ENCODE results near the gene MMP25. TPM values are rescaled to one million over a fixed set of nuclear protein-coding genes. Genes with fewer than 3 reads are reported as not detected.

The MMP25 gene
- polyA plus RNA-seq, 1 donor (not counting 4 experiments of a cell fraction or from before 2014, with no cell fraction given), result 0.09 TPM

DNA sequence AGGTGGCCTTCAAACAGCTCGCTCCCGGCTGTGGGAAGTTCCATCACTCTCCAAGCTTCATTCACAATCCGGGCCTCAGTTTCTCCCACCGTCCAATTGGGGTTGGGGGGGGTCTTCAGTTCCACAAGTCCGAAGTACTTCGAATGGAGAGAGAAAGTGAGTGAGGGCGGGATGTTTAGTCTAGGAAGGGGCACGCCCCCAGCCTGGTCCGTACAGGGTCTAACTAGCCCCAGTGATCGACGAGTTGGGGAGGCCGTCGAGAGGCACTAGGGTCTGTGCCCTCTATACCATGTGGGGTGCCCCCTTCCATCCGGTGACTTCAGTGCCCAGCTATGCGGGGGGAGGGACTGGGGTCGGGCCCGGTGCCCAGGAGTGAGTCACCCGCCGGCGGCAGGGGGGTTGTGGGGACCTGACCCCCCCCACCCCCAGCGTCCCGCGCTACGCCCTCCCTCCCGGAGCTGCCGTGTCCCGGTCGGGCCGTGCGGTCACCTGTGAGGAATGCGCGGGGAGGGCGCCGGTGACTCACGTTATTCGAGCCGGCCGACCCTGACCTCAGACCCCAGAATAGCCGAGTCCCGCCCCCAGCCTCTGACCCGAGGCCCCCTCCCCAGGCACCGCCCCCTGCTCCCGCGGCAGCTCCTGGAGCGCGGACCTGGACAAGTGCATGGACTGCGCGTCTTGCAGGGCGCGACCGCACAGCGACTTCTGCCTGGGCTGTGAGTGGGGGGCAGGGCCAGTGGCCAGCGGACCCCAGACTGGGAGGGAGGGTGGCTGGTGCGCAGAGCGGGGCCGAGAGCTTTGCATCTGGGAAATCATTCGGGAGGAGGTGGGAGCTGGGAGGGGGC, 25.5 kb upstream of the MMP25 start:
- H3K4me2 ChIP-seq (ENCODE audit: control insufficient read depth, extremely low read depth, insufficient read depth, low read depth, low read length), result peak overlapping the region; percentile 81
- peak overlapping the region; percentile 97 for H3K27ac ChIP-seq (ENCODE audit: control insufficient read depth, insufficient read depth, low read length)
- dilution Hi-C loops (cut with MboI; ENCODE audit: extremely low pct_ligation_motif_present, low sequenced_read_pairs), result no loop called here
- no peaks in the 10 kb centered on the region for H3K9me3 ChIP-seq (ENCODE audit: control insufficient read depth, low read depth, low read length)
- DNase-seq (ENCODE audit: low read depth, low spot score) (peak; percentile 79), FAIRE-seq (peak; percentile 60)
- no peak overlapping the region for H2AFZ ChIP-seq (ENCODE audit: control insufficient read depth, low read length)
- no peaks in the 10 kb centered on the region for H3K79me2 ChIP-seq (ENCODE audit: control insufficient read depth, insufficient read depth, low read length)
- TF ChIP-seq, protein P1, sequence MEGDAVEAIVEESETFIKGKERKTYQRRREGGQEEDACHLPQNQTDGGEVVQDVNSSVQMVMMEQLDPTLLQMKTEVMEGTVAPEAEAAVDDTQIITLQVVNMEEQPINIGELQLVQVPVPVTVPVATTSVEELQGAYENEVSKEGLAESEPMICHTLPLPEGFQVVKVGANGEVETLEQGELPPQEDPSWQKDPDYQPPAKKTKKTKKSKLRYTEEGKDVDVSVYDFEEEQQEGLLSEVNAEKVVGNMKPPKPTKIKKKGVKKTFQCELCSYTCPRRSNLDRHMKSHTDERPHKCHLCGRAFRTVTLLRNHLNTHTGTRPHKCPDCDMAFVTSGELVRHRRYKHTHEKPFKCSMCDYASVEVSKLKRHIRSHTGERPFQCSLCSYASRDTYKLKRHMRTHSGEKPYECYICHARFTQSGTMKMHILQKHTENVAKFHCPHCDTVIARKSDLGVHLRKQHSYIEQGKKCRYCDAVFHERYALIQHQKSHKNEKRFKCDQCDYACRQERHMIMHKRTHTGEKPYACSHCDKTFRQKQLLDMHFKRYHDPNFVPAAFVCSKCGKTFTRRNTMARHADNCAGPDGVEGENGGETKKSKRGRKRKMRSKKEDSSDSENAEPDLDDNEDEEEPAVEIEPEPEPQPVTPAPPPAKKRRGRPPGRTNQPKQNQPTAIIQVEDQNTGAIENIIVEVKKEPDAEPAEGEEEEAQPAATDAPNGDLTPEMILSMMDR (optimal IDR thresholded peaks at IDR 0.05 in 1 of 3, IDR thresholded peaks at IDR 0.05 in 1 of 3, conservative IDR thresholded peaks at IDR 0.05 in 1 of 3; ENCODE audit: extremely low read depth in 1 of 3, insufficient read depth in 2 of 3, low read length in 3 of 3), result no peak
- TF ChIP-seq EZH2 (IDR thresholded peaks at IDR 0.05; ENCODE audit: low read length), result no peak
- H3K9ac ChIP-seq (ENCODE audit: control insufficient read depth, extremely low read depth, insufficient read depth, low read length), result peak overlapping the region; percentile 97
- H3K4me1 ChIP-seq (ENCODE audit: control insufficient read depth, extremely low read depth, insufficient read depth, low read length), result peaks cover 25% of the 10 kb centered on the region
- peaks cover 4 to 19% of the 10 kb centered on the region in 2 experiments for H3K36me3 ChIP-seq (ENCODE audit: control insufficient read depth in 2 of 2, extremely low read depth in 1 of 2, insufficient read depth in 2 of 2, low read length in 2 of 2)
- H4K20me1 ChIP-seq (ENCODE audit: control insufficient read depth, extremely low read depth, insufficient read depth, low read length), result no peaks in the 10 kb centered on the region
- H3K9me1 ChIP-seq (ENCODE audit: control insufficient read depth, extremely low read depth, insufficient read depth, low read length), result no peaks in the 10 kb centered on the region
- H3K4me3 ChIP-seq (ENCODE audit: control insufficient read depth in 2 of 3, extremely low read depth in 1 of 3, insufficient read depth in 2 of 3, low read depth in 1 of 3, low read length in 3 of 3), result peak overlapping the region; percentile 80 to 85 (median 84)
- no peaks in the 10 kb centered on the region for H3K27me3 ChIP-seq (ENCODE audit: control insufficient read depth, extremely low read depth, insufficient read depth, low read length)

DNA sequence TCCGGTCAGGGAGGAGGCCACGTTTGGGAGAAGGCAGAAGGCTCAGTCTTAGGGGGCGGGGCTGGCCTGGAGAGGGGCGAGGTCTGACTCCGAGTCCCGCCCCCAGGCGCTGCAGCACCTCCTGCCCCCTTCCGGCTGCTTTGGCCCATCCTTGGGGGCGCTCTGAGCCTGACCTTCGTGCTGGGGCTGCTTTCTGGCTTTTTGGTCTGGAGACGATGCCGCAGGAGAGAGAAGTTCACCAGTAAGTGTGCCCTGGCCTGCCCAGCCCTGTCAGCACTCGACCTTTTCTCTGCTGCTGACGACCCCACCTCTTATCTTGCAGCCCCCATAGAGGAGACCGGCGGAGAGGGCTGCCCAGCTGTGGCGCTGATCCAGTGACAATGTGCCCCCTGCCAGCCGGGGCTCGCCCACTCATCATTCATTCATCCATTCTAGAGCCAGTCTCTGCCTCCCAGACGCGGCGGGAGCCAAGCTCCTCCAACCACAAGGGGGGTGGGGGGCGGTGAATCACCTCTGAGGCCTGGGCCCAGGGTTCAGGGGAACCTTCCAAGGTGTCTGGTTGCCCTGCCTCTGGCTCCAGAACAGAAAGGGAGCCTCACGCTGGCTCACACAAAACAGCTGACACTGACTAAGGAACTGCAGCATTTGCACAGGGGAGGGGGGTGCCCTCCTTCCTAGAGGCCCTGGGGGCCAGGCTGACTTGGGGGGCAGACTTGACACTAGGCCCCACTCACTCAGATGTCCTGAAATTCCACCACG, 24.7 kb upstream of the MMP25 start:
- peak; percentile 9 for FAIRE-seq

More for the DNA sequence above, 24.7 kb upstream of the MMP25 start:
- Histone ChIP-seq H3K36me3 (ENCODE audit: control insufficient read depth in 2 of 2, extremely low read depth in 1 of 2, insufficient read depth in 2 of 2, low read length in 2 of 2) (peaks cover 10 to 27% of the 10 kb centered on the region in 2 experiments), H3K9ac (ENCODE audit: control insufficient read depth, extremely low read depth, insufficient read depth, low read length) (peak overlapping the region; percentile 97), H3K4me2 (ENCODE audit: control insufficient read depth, extremely low read depth, insufficient read depth, low read depth, low read length) (peak overlapping the region; percentile 81), H3K4me1 (ENCODE audit: control insufficient read depth, extremely low read depth, insufficient read depth, low read length) (peaks cover 25% of the 10 kb centered on the region), H3K9me3 (ENCODE audit: control insufficient read depth, low read depth, low read length) (no peaks in the 10 kb centered on the region), H3K27me3 (ENCODE audit: control insufficient read depth, extremely low read depth, insufficient read depth, low read length) (no peaks in the 10 kb centered on the region), H3K4me3 (ENCODE audit: control insufficient read depth in 2 of 3, extremely low read depth in 1 of 3, insufficient read depth in 2 of 3, low read depth in 1 of 3, low read length in 3 of 3) (peak overlapping the region; percentile 80 to 85 (median 84)), H4K20me1 (ENCODE audit: control insufficient read depth, extremely low read depth, insufficient read depth, low read length) (no peaks in the 10 kb centered on the region), H3K9me1 (ENCODE audit: control insufficient read depth, extremely low read depth, insufficient read depth, low read length) (no peaks in the 10 kb centered on the region), H2AFZ (ENCODE audit: control insufficient read depth, low read length) (no peak overlapping the region), H3K79me2 (ENCODE audit: control insufficient read depth, insufficient read depth, low read length) (no peaks in the 10 kb centered on the region), H3K27ac (ENCODE audit: control insufficient read depth, insufficient read depth, low read length) (peak overlapping the region; percentile 97)
- TF ChIP-seq, protein P1 (optimal IDR thresholded peaks at IDR 0.05 in 1 of 3, IDR thresholded peaks at IDR 0.05 in 1 of 3, conservative IDR thresholded peaks at IDR 0.05 in 1 of 3; ENCODE audit: extremely low read depth in 1 of 3, insufficient read depth in 2 of 3, low read length in 3 of 3), result peak in 2 of 3 experiments; percentile 32 to 45
- TF ChIP-seq EZH2 (IDR thresholded peaks at IDR 0.05; ENCODE audit: low read length), result no peak
- no peak for DNase-seq (ENCODE audit: low read depth, low spot score)
- dilution Hi-C loops (cut with MboI; ENCODE audit: extremely low pct_ligation_motif_present, low sequenced_read_pairs), result no loop called here

Measured in keratinocyte (primary cell).